Measurements from ENCODE around the gene TRAPPC11.

The TRAPPC11 gene

GRCh38 chr4:183729430-183730328 lies 70.6 kb downstream of the TRAPPC11 start:
- no peak overlapping the region for H2AFZ ChIP-seq (ENCODE audit: low read length)

GRCh38 chr4:183732296-183732695 lies 73.2 kb downstream of the TRAPPC11 start:
- H3K27me3 ChIP-seq (ENCODE audit: insufficient read depth, low read length), result 0 out of 2 replicates have a peak, but pooled peaks cover 4% of the 10 kb centered on the region
- no peaks in the 10 kb centered on the region for H3K36me3 ChIP-seq (ENCODE audit: insufficient read depth, low read length)
- no peaks in the 10 kb centered on the region for H3K9me2 ChIP-seq (ENCODE audit: low read depth, low read length)

More at GRCh38 chr4:183729430-183730328, 70.6 kb downstream of the TRAPPC11 start:
- H3K4me2 ChIP-seq (ENCODE audit: low read length), result no peak overlapping the region
- H3K27ac ChIP-seq (ENCODE audit: low read depth, low read length, poor library complexity, severe bottlenecking), result no peak overlapping the region
- H3K36me3 ChIP-seq (ENCODE audit: insufficient read depth, low read length), result no peaks in the 10 kb centered on the region
- peaks cover 6% of the 10 kb centered on the region; the same call in 1 of the 2 replicates for H3K9me3 ChIP-seq (ENCODE audit: low read length)
- H3K4me1 ChIP-seq (ENCODE audit: insufficient read depth, low read length, severe bottlenecking), result no peaks in the 10 kb centered on the region
- no peaks in the 10 kb centered on the region for H3F3A ChIP-seq (ENCODE audit: insufficient read depth, low read length)
- H4K20me1 ChIP-seq (ENCODE audit: insufficient read depth, low read length), result no peaks in the 10 kb centered on the region
- H3K9me2 ChIP-seq (ENCODE audit: low read depth, low read length), result no peaks in the 10 kb centered on the region
- no peaks in the 10 kb centered on the region for H3K79me2 ChIP-seq (ENCODE audit: insufficient read depth, low read length)
- 0 out of 2 replicates have a peak, but pooled peaks cover 4% of the 10 kb centered on the region for H3K27me3 ChIP-seq (ENCODE audit: insufficient read depth, low read length)
- H3K9ac ChIP-seq (ENCODE audit: low read length), result no peak overlapping the region
- TF ChIP-seq, protein P1, sequence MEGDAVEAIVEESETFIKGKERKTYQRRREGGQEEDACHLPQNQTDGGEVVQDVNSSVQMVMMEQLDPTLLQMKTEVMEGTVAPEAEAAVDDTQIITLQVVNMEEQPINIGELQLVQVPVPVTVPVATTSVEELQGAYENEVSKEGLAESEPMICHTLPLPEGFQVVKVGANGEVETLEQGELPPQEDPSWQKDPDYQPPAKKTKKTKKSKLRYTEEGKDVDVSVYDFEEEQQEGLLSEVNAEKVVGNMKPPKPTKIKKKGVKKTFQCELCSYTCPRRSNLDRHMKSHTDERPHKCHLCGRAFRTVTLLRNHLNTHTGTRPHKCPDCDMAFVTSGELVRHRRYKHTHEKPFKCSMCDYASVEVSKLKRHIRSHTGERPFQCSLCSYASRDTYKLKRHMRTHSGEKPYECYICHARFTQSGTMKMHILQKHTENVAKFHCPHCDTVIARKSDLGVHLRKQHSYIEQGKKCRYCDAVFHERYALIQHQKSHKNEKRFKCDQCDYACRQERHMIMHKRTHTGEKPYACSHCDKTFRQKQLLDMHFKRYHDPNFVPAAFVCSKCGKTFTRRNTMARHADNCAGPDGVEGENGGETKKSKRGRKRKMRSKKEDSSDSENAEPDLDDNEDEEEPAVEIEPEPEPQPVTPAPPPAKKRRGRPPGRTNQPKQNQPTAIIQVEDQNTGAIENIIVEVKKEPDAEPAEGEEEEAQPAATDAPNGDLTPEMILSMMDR (IDR thresholded peaks at IDR 0.05; ENCODE audit: low read length), result no peak
- no peak for TF ChIP-seq EZH2 (IDR thresholded peaks at IDR 0.05; ENCODE audit: borderline replicate concordance, low read length)
- no peak overlapping the region for H3K4me3 ChIP-seq (ENCODE audit: low read depth, low read length, poor library complexity, severe bottlenecking)

GRCh38 chr4:183733181-183733580 lies 74.1 kb downstream of the TRAPPC11 start:
- Histone ChIP-seq H3K4me2 (ENCODE audit: low read length) (no peak overlapping the region), H3K4me3 (ENCODE audit: low read depth, low read length, poor library complexity, severe bottlenecking) (no peak overlapping the region), H3K9ac (ENCODE audit: low read length) (no peak overlapping the region), H3K27me3 (ENCODE audit: insufficient read depth, low read length) (0 out of 2 replicates have a peak, but pooled peaks cover 4% of the 10 kb centered on the region), H3K36me3 (ENCODE audit: insufficient read depth, low read length) (no peaks in the 10 kb centered on the region), H3K9me2 (ENCODE audit: low read depth, low read length) (no peaks in the 10 kb centered on the region), H3K27ac (ENCODE audit: low read depth, low read length, poor library complexity, severe bottlenecking) (no peak overlapping the region), H3K4me1 (ENCODE audit: insufficient read depth, low read length, severe bottlenecking) (no peaks in the 10 kb centered on the region), H3K79me2 (ENCODE audit: insufficient read depth, low read length) (no peaks in the 10 kb centered on the region), H4K20me1 (ENCODE audit: insufficient read depth, low read length) (no peaks in the 10 kb centered on the region), H3F3A (ENCODE audit: insufficient read depth, low read length) (no peaks in the 10 kb centered on the region), H3K9me3 (ENCODE audit: low read length) (no peaks in the 10 kb centered on the region), H2AFZ (ENCODE audit: low read length) (no peak overlapping the region)
- TF ChIP-seq, protein P1 (IDR thresholded peaks at IDR 0.05; ENCODE audit: low read length), result no peak
- no peak for TF ChIP-seq EZH2 (IDR thresholded peaks at IDR 0.05; ENCODE audit: borderline replicate concordance, low read length)

More at GRCh38 chr4:183732296-183732695, 73.2 kb downstream of the TRAPPC11 start:
- no peaks in the 10 kb centered on the region for H3K79me2 ChIP-seq (ENCODE audit: insufficient read depth, low read length)
- H3K4me1 ChIP-seq (ENCODE audit: insufficient read depth, low read length, severe bottlenecking), result no peaks in the 10 kb centered on the region
- no peak overlapping the region for H3K4me3 ChIP-seq (ENCODE audit: low read depth, low read length, poor library complexity, severe bottlenecking)
- no peak overlapping the region for H3K27ac ChIP-seq (ENCODE audit: low read depth, low read length, poor library complexity, severe bottlenecking)
- H4K20me1 ChIP-seq (ENCODE audit: insufficient read depth, low read length), result no peaks in the 10 kb centered on the region
- no peak overlapping the region for H2AFZ ChIP-seq (ENCODE audit: low read length)
- no peak for TF ChIP-seq EZH2 (IDR thresholded peaks at IDR 0.05; ENCODE audit: borderline replicate concordance, low read length)
- TF ChIP-seq, protein P1 (IDR thresholded peaks at IDR 0.05; ENCODE audit: low read length), result no peak
- no peak overlapping the region for H3K4me2 ChIP-seq (ENCODE audit: low read length)
- no peaks in the 10 kb centered on the region for H3K9me3 ChIP-seq (ENCODE audit: low read length)
- no peak overlapping the region for H3K9ac ChIP-seq (ENCODE audit: low read length)
- no peaks in the 10 kb centered on the region for H3F3A ChIP-seq (ENCODE audit: insufficient read depth, low read length)
